WERI-Rb-1 (cell line): Measurements from ENCODE around the gene ROR1.
"Not testable (repeated sequence)": the region's sequence is repeated elsewhere in the genome, so short reads cannot be mapped to it uniquely, and the experiment has no call there.

Experiments
- DNase-seq: peaks from one replicate; pipeline ENCODE4 v3.0.0-alpha.2; 2020
- H3K27ac ChIP-seq: fragments of 250-450 bp; sonication (Bioruptor Pico); 2 replicates; pipeline ENCODE4 v1.5.1; 2020; ENCODE audit warnings: mild to moderate bottlenecking, moderate library complexity
- H3K27me3 ChIP-seq: fragments of 250-450 bp; sonication (Bioruptor Pico); 2 replicates; pipeline ENCODE4 v1.5.1; 2021; ENCODE audit warnings: mild to moderate bottlenecking, low read depth, moderate library complexity; ENCODE audit not compliant: insufficient read depth, severe bottlenecking
- H3K36me3 ChIP-seq: fragments of 250-450 bp; sonication (Bioruptor Pico); 2 replicates; pipeline ENCODE4 v1.5.1; 2020; ENCODE audit warnings: mild to moderate bottlenecking, moderate library complexity
- H3K4me3 ChIP-seq: 2 replicates; pipeline ENCODE4 v1.5.1; 2011; ENCODE audit warnings: low read depth, mild to moderate bottlenecking, control low read depth, low read length
- H3K9me3 ChIP-seq: fragments of 250-450 bp; sonication (Bioruptor Pico); 2 replicates; pipeline ENCODE4 v1.5.1; 2021; ENCODE audit warnings: mild to moderate bottlenecking, moderate library complexity; ENCODE audit not compliant: severe bottlenecking
- TF ChIP-seq, protein P1 (sequence below): IDR thresholded peaks from 2 replicates; pipeline ENCODE4 v1.5.1; 2011; ENCODE audit warnings: low read depth, mild to moderate bottlenecking, control low read depth, inconsistent platforms, low read length

ROR1 gene

GRCh38 chr1:64098436-64098835 lies 324.6 kb downstream of the ROR1 start:
- Histone ChIP-seq H3K27me3 (no peaks in the 10 kb centered on the region), H3K27ac (no peak overlapping the region), H3K4me3 (no peak overlapping the region), H3K36me3 (no peaks in the 10 kb centered on the region), H3K9me3 (no peaks in the 10 kb centered on the region)
- DNase-seq, result no peak
- TF ChIP-seq, protein P1, sequence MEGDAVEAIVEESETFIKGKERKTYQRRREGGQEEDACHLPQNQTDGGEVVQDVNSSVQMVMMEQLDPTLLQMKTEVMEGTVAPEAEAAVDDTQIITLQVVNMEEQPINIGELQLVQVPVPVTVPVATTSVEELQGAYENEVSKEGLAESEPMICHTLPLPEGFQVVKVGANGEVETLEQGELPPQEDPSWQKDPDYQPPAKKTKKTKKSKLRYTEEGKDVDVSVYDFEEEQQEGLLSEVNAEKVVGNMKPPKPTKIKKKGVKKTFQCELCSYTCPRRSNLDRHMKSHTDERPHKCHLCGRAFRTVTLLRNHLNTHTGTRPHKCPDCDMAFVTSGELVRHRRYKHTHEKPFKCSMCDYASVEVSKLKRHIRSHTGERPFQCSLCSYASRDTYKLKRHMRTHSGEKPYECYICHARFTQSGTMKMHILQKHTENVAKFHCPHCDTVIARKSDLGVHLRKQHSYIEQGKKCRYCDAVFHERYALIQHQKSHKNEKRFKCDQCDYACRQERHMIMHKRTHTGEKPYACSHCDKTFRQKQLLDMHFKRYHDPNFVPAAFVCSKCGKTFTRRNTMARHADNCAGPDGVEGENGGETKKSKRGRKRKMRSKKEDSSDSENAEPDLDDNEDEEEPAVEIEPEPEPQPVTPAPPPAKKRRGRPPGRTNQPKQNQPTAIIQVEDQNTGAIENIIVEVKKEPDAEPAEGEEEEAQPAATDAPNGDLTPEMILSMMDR, result no peak

DNA sequence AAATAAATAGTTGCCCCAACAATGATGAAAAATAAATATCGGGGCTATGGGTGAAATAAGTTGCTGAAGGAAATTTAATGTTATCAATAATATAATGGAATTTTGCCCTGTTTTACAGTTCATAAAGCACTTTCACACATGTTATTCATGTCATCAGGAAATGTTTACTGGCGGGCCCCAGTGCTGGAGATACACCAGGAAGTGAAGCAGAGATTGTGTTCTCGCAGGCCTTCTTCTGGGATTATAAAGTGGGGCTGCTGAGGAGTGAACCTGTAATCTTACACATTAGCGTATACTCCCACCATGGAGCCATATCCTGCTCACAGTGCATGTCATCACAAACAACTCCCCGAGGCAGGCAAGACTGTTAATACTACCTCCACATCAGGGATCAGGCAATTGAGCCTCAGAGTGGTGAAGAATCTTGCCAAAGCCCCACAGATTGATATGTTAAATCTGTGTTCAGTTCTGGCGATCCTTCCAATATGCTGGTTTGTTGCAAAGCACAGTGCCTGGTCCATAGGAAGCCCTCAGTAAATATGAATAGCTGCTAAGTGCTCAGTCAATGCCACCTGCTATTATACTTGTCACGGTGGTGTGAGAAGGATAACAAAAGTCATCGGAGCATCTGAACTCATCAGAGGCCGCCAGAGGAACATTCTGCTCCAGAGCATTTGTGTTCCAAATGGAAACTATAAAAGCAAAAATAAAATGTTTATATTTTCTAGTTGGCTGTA lies 325.2 kb downstream of the ROR1 start:
- Histone ChIP-seq H3K4me3 (no peak overlapping the region), H3K27me3 (no peaks in the 10 kb centered on the region), H3K9me3 (no peaks in the 10 kb centered on the region), H3K36me3 (no peaks in the 10 kb centered on the region), H3K27ac (no peak overlapping the region)
- no peak for DNase-seq
- TF ChIP-seq, protein P1, result no peak

DNA sequence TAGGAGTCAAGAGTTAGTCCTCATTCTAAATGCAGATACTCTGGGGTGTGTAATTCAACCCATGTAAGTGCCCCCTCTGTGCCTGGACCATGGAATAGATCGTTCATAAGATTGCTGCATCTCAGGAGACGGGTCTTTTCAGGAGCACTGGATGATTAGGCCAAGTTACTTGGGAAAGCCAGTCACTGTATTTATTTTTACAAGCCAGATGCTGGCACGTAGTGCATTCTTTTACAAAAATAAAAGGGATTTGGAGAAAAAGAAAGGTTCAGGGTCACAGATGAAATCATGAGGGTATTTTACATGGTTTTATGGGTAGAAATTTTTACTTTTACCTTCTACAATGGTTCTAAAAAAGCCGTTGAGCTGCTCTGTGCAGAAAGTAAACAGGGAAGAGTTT lies 327.0 kb downstream of the ROR1 start:
- H3K9me3 ChIP-seq, result no peaks in the 10 kb centered on the region
- no peaks in the 10 kb centered on the region for H3K27me3 ChIP-seq
- H3K27ac ChIP-seq, result no peak overlapping the region
- no peak for DNase-seq
- no peaks in the 10 kb centered on the region for H3K36me3 ChIP-seq
- no peak overlapping the region for H3K4me3 ChIP-seq
- TF ChIP-seq, protein P1, result no peak

GRCh38 chr1:64104585-64104984 lies 330.8 kb downstream of the ROR1 start:
- H3K4me3 ChIP-seq, DNase-seq, H3K36me3 ChIP-seq, H3K27me3 ChIP-seq, H3K9me3 ChIP-seq, H3K27ac ChIP-seq: not testable (repeated sequence)

DNA sequence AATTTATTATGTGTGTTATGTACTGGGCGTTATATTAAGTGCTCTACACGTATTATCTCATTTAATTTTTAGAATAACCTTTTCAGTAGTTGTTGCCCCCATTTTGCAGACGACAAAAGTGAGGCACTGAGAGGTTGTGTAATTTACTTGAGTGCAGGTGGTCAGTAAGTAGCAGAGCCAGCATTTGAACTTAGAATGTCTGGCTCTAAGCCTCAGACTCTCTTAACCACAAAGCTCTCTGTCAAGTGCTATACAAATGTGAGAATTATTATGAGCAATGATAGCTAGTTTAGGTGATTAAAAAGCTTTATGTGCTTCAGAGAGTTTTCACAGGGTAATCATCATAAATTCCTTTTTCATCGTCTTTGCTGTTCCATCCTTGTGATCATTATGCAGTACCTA lies 333.3 kb downstream of the ROR1 start:
- TF ChIP-seq, protein P1, result no peak
- Histone ChIP-seq H3K9me3 (no peaks in the 10 kb centered on the region), H3K27me3 (no peaks in the 10 kb centered on the region), H3K36me3 (no peaks in the 10 kb centered on the region), H3K4me3 (no peak overlapping the region), H3K27ac (no peak overlapping the region)
- no peak for DNase-seq

DNA sequence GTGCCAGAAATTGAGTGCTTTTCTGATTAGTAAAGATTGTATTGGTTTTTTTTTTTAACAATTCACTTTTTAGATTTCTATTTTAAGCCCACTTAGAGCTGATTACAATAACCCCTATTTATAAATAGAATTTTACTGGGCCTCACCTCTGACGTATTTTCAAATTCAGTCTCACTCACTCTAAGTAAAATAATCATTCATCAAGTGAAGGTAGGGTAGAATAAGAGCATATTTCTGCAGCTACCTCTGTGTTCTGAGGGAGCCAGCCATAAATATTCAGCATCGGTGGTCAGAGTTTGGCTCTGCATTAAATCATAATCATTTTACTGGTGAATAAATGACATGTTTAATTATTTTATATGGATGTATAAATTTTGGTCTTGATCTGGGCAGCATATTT lies 333.8 kb downstream of the ROR1 start:
- H3K27ac ChIP-seq, result no peak overlapping the region
- TF ChIP-seq, protein P1, result no peak
- no peaks in the 10 kb centered on the region for H3K9me3 ChIP-seq
- DNase-seq, result no peak
- H3K4me3 ChIP-seq, result no peak overlapping the region
- no peaks in the 10 kb centered on the region for H3K27me3 ChIP-seq
- no peaks in the 10 kb centered on the region for H3K36me3 ChIP-seq
